HEK293T (cell line): ENCODE results near the gene ACP5.

Source experiments
- ARNT ChIP-seq: fragments of 450-650 bp; IDR thresholded peaks from 2 replicates; pipeline ENCODE4 v1.6.1; 2017; ENCODE audit warnings: mild to moderate bottlenecking
- FOXA1 ChIP-seq: fragments of 450-650 bp; IDR thresholded peaks from 2 replicates; pipeline ENCODE4 v1.6.1; 2016; ENCODE audit warnings: mild to moderate bottlenecking
- FOXK2 ChIP-seq: fragments of 450-650 bp; IDR thresholded peaks from 2 replicates; pipeline ENCODE4 v1.6.1; 2016; ENCODE audit warnings: mild to moderate bottlenecking
- FOXM1 ChIP-seq: fragments of 450-650 bp; IDR thresholded peaks from 2 replicates; pipeline ENCODE4 v1.6.1; 2017; ENCODE audit warnings: mild to moderate bottlenecking, borderline replicate concordance
- TARDBP ChIP-seq: fragments of 450-650 bp; IDR thresholded peaks from 2 replicates; pipeline ENCODE4 v1.6.1; 2016

DNA sequence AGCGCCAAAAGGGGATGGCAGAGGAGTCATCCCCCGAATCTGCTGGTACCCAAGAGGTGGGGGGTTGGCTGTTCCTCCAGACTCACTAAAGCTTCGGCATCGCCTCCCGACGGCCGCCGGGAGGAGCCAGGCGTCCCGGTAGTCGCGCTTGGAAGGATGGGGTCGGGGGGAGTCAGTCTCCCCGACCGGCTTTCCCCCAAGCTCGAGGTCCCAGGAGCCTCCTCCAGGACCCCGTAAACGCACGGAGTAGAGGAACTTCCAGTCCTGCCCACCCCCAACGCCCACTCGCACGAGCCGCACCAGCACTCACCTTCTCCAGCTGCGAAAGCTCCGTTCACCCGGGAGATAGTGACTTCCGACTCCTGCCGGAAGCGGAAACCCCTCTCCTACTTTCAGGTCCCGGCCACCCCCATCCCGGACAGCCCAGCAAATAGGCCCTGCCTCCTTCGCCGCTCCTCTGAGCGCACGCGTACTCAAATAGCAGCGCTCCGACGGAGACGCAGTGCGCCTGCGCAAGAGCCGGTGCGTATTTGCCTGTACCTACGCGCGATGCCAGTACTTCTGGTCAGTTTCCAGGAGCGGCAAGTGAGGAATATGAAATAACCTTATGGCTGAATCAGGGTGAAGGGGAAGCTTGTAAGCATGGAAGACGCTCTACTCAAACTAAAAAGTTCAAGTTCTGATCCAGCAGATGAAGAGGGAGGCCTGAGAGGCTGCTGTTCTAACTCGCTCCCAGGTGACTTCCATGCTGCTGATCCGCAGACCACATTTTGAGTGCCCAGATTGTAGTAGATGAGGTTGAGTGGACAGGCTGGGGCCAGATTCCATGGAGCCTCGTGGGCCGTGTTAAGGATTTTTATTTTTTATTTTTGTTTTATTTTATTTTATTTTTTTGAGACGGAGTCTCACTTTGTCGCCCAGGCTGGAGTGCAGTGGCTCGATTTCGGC, 18.3 kb downstream of the ACP5 start, which contains the start of gene ELOF1:
- TF ChIP-seq TARDBP (no peak), FOXA1 (no peak; the same call in 1 of the 2 replicates), FOXM1 (no peak), ARNT (no peak), FOXK2 (no peak)
